Colon (tissue), 2 donors: ENCODE results near the gene SNAP29.
"Not testable (repeated sequence)": the region's sequence is repeated elsewhere in the genome, so short reads cannot be mapped to it uniquely, and the experiment has no call there.

Experiments
- FAIRE-seq: peaks from 2 replicates; lab custom pipeline; 2012; peaks lifted over from hg19 to GRCh38; lab: Jason Lieb, UNC
- donor health status: control.
- donor health status: control.

SNAP29 gene

DNA sequence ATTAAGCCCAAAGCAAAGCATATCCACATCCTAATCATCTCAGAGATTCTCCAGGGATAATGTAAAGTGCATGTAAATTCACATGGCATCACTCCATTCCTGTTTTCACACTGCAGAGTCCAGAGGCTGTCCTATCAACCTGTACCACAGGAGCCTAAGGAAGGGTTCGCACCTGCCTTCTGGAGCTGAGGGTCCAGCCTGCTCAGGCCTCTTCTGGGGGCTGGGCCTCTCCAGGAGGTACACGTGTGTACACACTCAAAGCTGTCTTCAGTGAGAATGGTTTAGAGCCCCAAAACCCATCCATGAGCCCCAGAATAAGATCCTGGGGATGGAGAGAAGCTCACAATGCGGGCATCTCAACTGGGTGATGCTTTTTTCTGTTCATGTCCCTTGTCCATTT, 24.1 kb upstream of the SNAP29 start:
- no peak for FAIRE-seq

DNA sequence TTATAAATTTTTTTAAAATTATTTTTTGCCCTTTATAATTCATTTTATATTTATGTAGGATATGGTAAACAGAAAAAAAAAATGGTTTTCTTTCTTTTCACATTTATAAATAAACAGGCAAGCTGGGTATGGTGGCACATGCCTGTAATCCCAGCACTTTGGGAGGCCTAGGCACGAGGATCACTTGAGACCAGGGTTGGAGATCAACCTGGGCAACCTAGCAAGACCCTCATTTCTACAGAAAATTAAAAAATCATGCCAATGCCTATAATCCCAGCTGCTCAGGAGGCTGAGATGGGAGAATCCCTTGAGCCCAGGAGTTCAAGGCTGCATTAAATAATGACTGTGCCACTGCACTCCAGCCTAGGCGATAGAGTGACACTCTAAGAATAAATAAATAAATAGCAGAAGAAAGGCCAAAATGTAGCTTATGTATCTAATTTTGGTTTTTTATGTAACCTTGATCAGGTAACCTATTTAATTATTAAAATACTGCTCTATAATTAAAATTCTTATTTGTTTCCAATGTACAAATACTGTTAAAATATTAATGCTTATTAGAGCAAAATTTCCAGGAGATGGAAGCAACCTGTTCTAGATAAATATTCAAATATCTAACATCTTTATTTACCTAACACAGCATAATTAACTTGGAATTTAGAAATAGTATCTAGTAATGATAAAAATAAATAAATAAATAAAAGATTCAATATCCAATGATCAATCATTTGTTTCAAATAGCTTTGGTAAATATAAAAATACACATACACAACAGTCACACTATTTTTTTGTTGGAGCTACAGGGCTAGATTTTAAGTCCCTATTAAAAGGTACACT, 21.6 kb upstream of the SNAP29 start:
- no peak for FAIRE-seq

DNA sequence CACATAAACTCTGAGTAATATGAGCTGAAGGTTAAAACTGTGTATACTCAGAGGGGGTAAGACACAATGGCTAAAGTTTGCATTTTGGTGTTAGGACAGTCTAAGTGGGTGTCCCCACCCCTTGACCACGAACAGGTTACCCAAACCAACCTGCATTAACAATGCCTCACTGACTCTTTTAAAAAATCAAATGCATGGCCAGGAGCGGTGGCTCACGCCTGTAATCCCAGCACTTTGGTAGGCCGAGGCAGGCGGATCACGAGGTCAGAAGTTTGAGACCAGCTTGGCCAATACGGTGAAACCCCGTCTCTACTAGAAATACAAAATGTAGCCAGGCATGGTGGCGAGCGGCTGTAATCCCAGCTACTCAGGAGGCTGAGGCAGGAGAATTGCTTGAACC, 19.5 kb upstream of the SNAP29 start:
- not testable (repeated sequence) for FAIRE-seq

DNA sequence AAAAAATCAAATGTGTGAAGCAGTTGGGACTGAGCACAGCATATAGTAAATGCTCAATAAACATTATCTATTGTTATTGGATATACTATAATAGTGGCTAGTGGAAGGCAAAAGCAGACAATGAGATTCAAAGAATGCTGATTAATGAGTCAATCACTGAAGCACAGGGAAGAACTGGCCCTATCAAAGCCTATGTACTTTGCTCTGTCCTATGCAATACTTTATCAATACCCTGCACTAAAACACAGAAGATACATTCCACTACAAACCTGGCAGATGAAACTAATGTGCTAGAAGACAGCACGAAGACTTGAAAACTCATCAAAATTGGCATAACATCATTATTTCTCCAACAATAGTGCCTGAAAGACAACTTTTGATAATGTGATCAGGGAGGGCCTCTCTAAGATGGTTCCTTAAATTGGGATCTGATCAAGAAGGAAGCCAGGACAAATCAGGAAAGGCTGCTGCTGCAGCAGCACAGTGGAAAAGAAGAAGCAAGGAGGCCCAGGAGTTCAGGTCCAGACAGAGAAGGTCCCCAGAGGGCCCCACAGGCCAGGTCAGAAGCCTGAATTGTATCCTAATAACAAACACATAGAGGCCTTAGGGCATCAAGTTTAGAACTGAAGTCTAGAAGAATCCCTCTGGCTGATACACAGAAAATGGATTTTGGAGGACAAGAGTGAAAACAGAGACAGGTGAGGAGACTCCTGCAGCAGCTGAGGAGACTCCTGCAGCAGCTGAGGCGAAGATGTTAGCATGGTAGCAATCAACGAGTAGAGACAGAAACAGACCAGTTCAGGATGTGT, 18.8 kb upstream of the SNAP29 start:
- no peak for FAIRE-seq

DNA sequence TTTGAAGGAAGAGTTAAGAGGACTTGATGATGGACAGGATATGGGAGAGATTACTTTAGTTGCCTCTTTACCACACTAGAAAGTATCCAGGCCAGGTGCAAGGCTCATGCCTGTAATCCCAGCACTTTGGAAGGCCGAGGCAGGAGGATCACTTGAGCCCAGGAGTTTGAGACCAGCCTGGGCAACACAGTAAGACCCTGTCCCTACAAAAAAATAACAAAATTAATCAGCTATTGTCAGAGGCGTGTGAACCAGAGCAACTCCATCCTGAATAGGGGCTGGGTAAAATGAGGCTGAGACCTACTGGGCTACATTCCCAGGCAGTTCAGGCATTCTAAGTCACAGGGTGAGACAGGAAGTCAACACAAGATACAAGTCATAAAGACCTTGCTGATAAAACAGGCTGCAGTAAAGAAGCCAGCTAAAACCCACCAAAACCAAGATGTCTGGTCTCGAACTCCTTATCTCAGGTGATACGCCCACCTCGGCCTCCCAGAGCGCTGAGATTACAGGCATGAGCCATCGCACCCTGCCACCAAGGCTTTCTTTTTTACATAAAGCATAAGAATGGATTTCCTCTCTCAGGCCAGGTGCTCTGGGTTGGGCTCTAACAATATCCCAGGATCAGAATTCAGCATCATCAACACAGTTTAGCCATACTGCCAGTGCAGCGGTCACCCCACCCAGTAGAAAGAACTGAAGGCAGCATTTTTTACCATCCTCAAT, 18.0 kb upstream of the SNAP29 start:
- FAIRE-seq, result no peak

DNA sequence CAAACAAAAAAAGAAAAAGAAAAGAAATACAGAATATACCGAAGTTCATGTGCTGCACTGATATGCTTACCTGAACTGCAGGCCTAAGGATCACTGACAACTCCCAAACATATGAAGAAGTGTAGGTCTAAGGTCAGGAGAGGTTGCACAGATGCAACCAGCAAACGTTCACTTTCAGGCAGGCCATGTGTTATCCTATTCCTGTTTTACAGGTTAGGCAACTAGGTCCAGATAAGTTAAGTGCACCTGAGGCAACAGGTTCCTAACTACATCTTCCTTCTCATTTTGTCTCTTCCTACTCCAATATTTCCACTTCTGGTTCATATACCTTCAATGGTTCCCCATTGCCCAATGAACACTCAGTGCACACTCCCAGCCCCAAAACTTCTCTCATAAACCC, 15.3 kb upstream of the SNAP29 start:
- no peak for FAIRE-seq

DNA sequence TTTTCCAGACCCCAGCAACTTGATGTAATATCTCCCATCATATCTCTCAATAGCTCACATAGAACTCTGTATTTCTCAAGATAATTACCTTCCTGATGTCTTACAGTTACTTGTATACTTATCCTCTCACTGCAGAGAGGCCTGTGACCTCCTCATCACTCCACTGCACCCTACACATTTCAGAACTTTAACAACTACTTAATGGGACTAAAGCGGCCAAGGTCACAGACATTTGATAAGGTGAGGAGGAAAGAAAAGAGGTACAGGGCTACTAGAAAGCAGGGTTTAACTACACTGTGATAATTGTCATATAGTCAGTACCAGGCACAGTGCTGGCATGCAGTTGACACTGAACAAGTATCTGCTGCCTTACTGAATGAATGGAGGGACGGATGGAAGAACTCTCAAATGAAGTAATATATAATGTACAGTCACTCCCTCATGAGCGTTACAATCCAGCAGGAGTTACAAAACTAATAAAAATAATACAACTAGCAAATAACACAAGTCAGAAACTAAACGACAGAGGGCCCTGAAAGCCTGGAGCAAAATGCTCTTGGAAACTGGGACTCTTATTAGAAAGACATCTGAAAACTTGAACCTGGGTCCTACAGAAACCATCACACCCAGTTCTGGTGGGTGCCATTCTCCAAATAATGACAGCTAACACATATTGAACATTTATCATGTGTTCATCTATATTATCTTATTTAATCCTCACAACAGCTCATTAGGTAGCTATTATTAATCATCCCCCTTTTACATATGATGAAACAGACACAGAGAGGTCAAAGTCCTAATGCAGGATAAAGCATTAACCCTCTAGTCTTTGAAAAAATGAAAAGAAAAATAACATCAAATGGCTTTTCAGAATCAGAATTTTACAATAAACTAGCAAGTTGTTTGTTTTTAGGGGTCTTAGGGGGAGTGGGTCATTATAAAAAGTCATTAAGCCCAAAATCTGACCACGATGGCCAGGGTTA, 14.5 kb upstream of the SNAP29 start:
- no peak for FAIRE-seq

DNA sequence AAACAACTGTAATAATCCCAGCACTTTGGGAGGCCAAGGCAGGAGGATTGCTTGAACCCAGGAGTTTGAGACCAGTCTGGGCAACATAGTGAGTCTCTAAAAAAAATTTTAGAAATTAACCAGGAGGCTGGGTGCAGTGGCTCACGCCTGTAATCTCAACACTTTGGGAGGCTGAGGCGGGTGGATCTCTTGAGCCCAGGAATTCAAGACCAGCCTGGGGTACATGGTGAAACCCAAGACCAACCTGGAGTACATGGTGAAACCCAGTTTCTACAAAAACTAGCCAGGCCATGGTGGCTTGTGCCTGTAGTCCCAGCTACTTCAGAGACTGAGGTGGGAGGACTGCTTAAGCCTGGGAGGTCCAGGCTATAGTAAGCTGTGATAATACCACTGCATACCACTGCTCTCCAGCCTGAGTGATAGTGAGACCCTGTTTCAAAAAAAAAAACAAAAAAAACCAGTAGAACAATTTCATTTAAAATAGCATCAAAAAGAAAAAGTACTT, 11.4 kb upstream of the SNAP29 start:
- no peak for FAIRE-seq

DNA sequence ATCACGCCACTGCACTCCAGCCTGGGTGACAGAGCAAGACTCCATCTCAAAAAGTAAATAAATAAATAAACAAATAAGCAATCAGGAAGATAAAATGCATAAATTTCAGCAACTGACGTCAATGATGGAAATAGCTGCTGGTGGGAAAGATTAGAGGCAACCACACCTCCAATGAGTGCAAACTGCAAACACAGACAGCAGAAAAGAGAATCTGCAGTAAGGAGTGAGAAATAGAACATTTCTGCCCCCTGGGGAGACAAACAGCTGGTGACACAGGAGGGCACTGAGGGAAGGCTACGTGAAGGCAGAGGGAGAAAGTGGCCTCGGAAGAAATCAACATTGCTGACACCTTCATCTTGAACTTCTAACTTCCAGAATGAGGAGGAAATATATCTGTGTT, 6.7 kb upstream of the SNAP29 start:
- no peak for FAIRE-seq

DNA sequence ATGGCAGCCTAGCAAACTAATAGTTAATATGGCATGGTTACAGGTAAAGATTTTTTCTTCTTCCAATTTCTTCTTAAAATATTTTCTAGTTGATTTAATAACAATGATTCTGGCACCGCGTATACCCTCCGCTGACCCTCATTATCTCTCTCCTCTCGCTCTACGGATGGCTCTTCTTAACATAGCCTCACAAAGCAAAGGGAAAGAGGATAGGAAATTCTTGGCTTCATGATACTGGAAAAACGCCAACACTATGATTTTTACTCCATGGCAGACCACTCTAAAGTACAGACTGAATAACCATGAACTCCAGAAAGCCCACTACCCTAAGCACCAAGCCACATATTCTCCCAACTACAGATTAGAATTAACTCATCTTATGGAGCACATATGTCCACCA, 6.3 kb upstream of the SNAP29 start:
- no peak for FAIRE-seq

DNA sequence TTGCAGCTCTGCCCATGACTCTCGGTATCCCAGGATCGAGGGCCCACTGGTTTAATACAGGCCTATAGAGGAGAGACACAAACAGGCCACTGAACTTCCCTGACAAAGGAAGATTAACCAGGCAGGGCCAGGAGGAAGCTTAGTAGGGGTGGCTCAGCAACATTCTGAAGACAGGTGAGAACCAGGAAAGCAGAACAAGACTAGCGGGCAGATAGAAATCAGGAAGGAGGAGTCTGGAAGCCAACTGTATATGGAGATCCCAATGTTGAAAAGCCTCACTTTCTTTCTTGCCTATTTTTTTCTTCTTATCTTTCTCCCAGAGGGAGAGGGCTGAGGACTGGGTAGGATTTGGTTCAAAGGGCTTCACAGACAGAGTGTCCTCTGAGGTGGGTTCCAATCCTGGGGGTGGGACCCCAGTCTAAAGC, 5.6 kb upstream of the SNAP29 start:
- no peak for FAIRE-seq

DNA sequence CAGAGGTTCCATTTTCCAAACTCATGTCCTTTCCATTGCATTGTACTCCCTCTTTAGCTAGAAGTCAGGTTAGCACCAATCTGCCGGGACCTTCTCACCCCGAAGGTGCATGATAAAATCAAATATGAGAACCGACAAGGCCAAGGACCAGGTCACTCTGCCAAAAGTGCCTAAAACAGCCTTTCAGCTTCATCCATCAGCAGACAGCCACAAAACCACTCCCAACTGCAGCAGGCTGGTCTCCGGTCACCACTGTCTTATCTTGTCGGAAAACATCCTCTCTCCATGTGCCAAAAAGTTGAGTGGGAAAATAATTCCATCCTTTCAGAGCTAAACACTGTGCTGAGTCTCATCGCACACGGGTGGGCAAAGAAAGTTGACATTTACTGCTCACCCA, 1.6 kb upstream of the SNAP29 start:
- no peak for FAIRE-seq

DNA sequence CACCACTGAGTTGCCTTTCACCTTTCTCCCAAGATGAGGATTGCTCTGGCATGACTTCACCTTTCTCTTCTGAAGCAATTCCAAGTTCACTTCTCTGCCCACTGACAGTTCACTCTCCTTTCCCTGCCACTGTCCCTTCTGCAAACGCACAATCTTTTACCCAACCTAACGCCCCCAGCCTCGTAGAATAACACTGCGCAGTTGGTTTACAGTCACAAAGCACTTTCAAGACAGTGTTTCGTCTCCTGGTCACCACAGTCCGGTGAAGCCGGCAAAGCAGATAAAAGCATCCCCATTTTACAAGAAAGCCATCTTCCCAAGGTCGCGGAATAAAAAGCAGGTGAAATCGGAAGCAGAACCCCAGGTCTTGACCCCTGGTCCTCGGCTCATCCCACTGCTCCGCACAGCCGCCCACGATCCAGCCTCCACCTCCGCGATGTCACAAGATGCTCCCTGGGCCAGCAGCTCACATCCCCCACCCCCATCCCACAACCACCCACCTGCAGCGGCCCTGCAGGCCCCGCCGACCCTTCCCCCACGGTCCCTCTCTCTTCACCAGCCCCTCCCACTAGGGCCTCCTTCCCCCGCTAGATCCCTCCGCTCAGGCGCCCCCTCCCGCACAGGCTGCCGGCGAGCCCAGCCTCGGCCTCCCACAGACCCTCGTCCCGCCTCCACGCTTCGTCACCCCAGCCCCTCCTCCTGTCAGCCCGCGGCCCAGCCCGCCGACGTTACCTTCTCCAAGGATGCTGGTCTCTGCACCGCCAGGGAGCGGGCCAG, 781 bp upstream of the SNAP29 start:
- no peak for FAIRE-seq

DNA sequence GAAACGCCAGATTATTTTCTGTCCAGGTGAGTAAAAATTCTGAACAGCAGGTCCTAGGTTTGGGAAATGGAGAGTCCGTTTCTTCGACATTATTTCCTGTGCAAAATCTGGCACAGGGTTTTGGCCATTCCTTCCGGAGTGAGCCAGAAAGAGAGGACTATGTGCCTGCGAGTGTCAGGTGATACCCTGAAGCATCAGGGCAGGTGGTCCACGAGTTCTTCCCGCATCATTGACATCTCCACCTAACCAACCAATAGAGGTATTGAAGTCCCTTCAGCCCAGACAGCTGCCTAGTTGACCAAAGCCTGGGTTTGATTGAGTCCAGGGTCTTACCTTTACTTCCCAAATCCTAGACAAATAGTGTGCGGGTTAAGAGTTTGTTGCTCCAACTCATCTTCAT, 808 bp downstream of the SNAP29 start:
- no peak for FAIRE-seq

DNA sequence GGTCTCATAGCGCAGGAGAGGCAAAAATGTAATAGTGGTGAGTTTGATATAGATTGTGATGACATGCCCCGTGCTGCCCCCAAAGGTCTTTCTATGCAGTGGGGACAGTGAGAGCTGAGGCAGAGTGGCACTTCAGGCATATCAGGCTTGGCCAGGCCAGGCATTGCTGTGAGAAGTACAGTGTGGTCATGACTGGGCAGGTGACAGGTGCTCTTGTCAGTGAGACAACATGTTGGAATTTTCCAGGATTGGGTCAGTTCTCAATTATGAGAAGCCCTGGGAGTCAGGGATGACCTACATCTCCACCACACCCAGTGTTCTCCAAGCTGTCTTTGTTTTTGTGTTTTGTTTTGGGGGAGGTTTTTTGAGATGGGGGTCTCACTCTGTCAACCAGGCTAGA, 3.7 kb downstream of the SNAP29 start:
- no peak for FAIRE-seq

DNA sequence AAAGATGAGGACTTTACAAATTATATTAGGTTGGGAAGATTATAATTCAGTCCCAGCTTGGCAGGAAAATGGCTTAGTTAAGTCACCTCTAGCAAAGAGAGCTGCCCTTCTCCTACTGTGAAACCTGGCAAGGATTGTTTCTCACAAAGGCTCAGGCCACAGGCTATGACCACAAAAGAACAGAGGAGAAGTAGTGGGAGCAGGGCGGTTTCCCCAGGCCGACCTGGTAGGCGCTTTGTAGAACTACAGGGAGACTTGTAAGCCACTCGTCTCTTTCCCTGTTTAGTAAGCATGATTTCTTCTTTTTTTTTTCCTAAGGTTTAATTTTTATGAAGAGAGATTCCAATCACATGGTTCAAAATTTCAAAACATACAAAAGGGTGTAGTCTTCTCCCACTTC, 4.6 kb downstream of the SNAP29 start:
- FAIRE-seq, result no peak

DNA sequence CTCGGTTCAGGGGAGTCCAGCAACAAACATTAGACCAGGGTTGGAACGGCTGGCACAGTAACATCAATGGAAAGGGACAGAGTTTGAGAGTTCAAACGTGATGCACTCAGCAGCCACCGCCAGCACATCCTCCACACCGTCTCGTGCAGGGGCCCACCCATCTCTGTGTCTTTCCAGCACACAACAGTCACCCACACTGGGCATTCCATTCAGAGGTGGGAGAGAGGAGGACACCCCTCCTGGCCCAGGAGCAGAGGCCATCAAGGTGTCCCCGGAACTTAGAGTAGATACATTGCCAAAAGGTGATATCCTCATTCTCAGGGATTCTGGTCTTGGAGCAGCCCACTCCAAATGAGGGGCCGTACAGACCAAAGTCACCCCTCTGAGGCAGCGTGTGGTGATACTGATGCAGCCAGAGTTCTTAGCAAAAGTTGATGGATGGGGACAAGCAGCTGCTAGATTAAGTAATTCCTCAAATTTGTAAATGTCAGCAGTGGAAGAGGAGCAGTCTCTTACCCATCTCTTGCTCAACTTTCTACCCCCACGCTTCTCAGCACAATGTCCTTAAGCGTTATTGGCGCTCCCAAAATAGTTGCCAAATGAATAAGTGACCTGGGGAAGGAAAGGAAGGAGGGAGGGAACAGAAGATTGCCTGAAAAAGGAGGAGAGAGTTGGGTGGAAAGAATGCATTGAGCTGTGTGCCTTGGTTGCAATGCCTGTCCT, 5.5 kb downstream of the SNAP29 start:
- FAIRE-seq, result no peak

DNA sequence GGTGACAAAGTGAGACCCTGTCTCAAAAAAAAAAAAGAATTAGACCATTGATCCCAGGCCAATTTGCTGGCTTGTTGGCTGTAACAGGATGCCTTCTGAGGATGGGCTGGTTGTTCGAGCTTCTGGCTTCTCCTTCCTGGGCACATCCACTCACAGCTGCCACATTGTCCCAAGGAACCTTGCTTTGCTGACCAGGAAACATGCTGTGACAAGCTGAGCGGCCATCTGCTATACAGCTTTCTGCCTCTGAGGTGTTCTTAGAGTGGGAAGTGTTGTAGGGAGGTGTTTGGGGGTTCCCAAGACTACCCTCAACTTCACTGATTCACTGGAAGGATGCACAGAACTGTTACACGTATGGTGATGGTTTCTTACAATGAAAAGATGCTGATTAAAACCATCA, 6.5 kb downstream of the SNAP29 start:
- no peak for FAIRE-seq

DNA sequence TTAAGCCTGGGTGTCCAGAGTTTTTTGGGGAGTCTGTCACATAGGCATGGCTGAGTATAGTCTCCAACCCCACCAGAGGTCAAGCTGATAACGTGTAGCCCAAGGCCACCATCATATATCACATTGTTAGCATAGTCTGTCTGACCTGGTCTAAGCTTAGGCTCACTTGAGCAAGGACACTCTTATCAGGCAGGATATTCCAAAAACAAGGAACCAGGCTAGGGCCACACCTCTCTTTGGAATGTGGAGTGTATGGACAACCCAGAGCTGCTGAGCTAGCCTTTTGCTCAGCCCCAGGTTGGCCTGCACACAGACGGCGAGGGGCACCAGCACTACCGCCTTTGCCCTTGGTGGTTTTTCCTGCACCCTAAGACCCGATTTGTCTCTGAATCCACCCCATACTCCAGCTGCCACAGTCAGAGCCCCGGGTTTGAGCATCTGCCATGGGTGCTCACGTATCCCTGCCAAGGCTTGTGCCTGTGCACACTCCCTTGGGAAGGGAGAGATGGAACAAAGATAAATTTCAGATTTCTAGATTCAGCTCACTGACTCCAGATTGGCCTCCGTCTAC, 7.2 kb downstream of the SNAP29 start:
- FAIRE-seq, result no peak

DNA sequence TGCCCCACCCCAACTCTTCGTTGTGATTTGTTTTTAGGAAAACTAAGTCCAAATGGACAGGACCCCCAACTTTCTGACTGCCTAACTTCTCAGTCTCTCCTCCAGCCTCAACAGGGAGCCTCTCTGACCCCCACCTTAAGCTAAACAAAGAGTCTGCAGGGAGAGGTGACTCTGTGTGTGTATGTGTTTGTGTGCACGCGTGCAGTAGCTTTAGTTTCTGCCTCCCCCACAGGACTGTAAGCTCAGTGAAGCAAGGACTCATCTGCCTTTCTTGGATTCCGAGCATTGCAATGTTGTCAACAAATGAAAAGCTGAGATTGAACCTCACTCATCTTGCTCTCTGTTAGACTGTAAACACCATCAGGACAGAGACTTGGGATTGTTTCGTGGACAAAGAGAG, 7.9 kb downstream of the SNAP29 start:
- FAIRE-seq, result no peak
